HG03139 (cell line): ENCODE results near the gene CABP2.
"Not testable (repeated sequence)": the region's sequence is repeated elsewhere in the genome, so short reads cannot be mapped to it uniquely, and the experiment has no call there.

Experiments
- ATAC-seq: cut with Tn5 transposase; IDR thresholded peaks from one replicate; pipeline ENCODE4 v1.9.1; 2021; ENCODE audit not compliant: unreplicated experiment

CABP2 gene

GRCh38 chr11:67539550-67539949, 16.3 kb upstream of the CABP2 start:
- no peak for ATAC-seq

- no peak for ATAC-seq
Observed at GRCh38 chr11:67538823-67539505, 15.7 kb upstream of the CABP2 start.

- ATAC-seq, result no peak
Observed at GRCh38 chr11:67538306-67538705, 15.1 kb upstream of the CABP2 start.

- ATAC-seq, result no peak
Observed at GRCh38 chr11:67535561-67535960, 12.3 kb upstream of the CABP2 start.

GRCh38 chr11:67534070-67534679, 10.9 kb upstream of the CABP2 start:
- no peak for ATAC-seq

- no peak for ATAC-seq
Observed at GRCh38 chr11:67532889-67533288, 9.6 kb upstream of the CABP2 start.

- no peak for ATAC-seq
Observed at GRCh38 chr11:67530282-67530592, 7.0 kb upstream of the CABP2 start.

GRCh38 chr11:67528376-67528775, 5.1 kb upstream of the CABP2 start:
- ATAC-seq, result no peak

- ATAC-seq, result no peak
Observed at GRCh38 chr11:67525275-67525976, 2.2 kb upstream of the CABP2 start.

- no peak for ATAC-seq
Observed at GRCh38 chr11:67524480-67524808, 1.2 kb upstream of the CABP2 start.

- no peak for ATAC-seq
Observed at GRCh38 chr11:67523556-67524479, 572 bp upstream of the CABP2 start.

- ATAC-seq, result no peak
Observed at GRCh38 chr11:67522338-67522737, 908 bp downstream of the CABP2 start.

GRCh38 chr11:67521924-67522323, 1.3 kb downstream of the CABP2 start:
- no peak for ATAC-seq

GRCh38 chr11:67520856-67521824, 2.1 kb downstream of the CABP2 start:
- no peak for ATAC-seq

- ATAC-seq, result no peak
Observed at GRCh38 chr11:67519726-67520125, 3.5 kb downstream of the CABP2 start.

- ATAC-seq, result no peak
Observed at GRCh38 chr11:67517784-67518552, 5.3 kb downstream of the CABP2 start.

GRCh38 chr11:67516806-67517205, 6.4 kb downstream of the CABP2 start:
- no peak for ATAC-seq

GRCh38 chr11:67514116-67514515, 9.1 kb downstream of the CABP2 start:
- no peak for ATAC-seq

- not testable (repeated sequence) for ATAC-seq
Observed at GRCh38 chr11:67511558-67511957, 11.7 kb downstream of the CABP2 start.

- no peak for ATAC-seq
Observed at GRCh38 chr11:67510023-67510345, 13.3 kb downstream of the CABP2 start.
